GM12892 (cell line): ENCODE measurements around the gene RAB11B.

Source experiments
- POLR2A ChIP-seq: IDR thresholded peaks from 2 replicates; pipeline ENCODE4 v1.6.1; 2011; ENCODE audit warnings: low read depth, low read length, control low read depth
- POLR2AphosphoS5 ChIP-seq: IDR thresholded peaks from 2 replicates; pipeline ENCODE4 v1.6.1; 2011; ENCODE audit warnings: low read depth, low read length, control low read depth

- TF ChIP-seq POLR2A: no peak
- TF ChIP-seq POLR2AphosphoS5: no peak
Measured at GRCh38 chr19:8416796-8417195, 26.6 kb downstream of the RAB11B start.
